NT2/D1 (cell line): ENCODE measurements around the gene MCTP1.

Experiments used
- SUZ12 ChIP-seq: IDR thresholded peaks from 2 replicates; pipeline ENCODE4 v1.6.1; 2011; ENCODE audit not compliant: insufficient read length, insufficient read depth; ENCODE audit errors: extremely low read depth
- YY1 ChIP-seq: IDR thresholded peaks from 2 replicates; pipeline ENCODE4 v1.6.1; 2011; ENCODE audit not compliant: insufficient read length, insufficient read depth
- ZNF274 ChIP-seq: IDR thresholded peaks from 2 replicates; pipeline ENCODE4 v1.6.1; 2011; ENCODE audit warnings: mild to moderate bottlenecking, low read depth, low read length

GRCh38 chr5:94682814-94683520 lies 601.9 kb downstream of the MCTP1 start:
- TF ChIP-seq YY1 (no peak), ZNF274 (no peak), SUZ12 (no peak)
